Measurements from ENCODE around the gene SHROOM2.

The SHROOM2 gene

DNA sequence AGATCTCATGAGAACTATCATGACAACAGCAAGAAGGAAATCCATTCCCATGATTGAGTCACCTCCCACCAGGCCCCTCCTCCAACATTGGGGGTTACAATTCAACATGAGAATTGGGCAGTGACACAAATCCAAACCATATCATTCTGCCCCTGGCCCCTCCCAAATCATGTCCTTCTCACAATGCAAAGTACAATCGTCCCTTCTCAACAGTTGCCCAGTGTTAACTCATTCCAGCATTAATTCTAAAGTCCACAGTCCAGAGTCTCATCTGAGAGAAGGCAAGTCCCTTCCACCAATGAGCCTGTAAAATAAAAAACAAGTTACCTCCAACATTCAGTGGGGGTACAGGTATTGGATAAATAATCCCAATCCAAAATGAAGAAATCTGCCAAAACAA, 166.1 kb downstream of the SHROOM2 start:
- no peak for DNase-seq

DNA sequence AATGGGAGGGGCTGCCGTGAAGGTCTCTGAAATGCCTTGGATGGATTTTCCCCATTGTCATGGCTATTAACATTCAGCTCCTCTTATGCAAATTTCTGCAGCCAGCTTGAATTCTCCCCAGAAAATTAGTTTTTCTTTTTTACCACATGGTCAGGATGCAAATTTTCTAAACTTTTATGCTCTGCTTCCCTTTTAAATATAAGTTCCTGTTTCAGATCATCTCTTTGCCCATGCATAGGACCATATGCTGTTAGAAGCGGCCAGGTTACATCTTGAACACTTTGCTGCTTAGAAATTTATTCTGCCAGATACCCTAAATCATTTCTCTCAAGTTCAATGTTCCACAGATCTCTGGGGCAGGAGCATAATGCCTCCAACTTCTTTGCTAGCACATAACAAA, 167.2 kb downstream of the SHROOM2 start:
- no peak for DNase-seq

DNA sequence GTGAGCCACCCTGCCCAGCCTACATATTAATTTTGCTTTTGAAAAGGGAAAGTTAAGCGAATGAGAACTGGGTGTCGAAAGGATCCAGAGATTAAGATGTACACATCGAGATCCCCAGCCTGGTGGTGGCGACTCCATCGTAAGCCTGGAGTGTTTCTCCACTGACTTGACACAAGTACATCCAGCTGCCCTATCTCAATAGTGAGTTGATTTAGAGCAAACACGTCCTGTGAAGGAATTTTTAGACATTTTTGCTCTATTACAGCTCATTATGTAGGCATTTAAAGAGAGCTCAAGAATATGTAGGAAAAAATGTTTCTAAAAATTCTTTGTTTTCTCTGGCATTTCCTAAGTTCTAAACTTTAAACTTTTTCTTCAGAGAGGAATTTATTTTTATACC, 169.3 kb downstream of the SHROOM2 start:
- no peak for DNase-seq

DNA sequence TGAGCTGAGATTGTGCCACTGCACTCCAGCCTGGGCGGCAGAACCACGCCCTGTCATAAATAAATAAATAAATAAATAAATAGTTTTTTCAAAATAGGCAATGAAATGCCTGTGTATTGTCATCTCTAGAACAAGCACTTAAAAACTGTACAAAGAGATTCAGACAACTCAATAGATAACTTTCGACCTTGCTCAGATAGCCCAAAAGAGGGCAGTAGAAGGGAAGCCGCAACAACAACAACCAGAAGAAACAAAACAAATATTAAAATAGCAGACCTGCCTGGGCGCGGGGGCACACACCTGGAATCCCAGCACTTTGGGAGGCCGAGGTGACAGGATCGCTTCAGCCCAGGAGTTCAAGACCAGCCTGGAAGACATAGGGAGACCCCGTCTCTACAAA, 171.5 kb downstream of the SHROOM2 start:
- no peak for DNase-seq

GRCh38 chrX:9958183-9958582, 172.0 kb downstream of the SHROOM2 start:
- no peak for DNase-seq

DNA sequence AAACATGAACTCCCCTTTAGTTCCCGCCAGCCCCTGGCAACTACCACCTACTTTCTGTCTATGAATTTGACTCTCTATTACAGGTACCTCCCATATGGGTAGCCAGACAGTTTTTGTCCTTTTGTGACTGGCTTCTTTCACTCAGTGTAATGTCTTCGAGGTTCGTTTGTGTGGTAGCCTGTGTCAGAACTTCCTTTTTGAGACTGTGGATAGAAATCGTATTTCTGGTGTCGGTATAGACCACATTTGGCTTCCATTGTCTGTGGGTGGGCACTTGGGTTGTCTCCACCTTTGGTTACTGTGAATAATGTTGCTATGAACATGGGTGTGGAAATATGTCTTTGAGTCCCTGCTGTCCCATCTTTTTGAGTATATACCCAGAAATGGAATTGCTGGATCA, 175.5 kb downstream of the SHROOM2 start:
- no peak for DNase-seq

GRCh38 chrX:9966775-9967408, 180.7 kb downstream of the SHROOM2 start, which contains the start of gene CLDN34:
Gene CLDN34, plus strand, starts transcription at chrX:9967358. Its CDS starts 0 bp downstream, at chrX:9967358.
- no peak for DNase-seq

DNA sequence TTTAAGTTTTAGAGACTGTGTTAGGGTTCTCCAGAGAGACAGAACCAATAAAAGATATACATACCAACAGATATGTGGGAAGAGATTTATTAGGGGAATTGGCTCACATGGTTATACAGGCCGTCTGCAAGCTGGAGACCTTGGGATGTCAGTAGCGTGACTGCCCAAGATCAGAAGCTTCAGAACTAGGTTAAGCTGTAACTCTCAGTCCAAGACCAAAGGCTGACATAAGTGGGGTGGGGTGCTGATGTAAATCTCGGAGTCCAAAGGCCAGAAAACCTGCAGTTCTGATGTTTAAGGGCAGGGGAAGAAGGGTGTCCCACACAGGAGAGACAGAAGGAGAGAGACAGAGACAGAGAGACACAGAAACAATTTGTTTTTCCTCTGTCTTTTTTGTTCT, 191.4 kb downstream of the SHROOM2 start:
- DNase-seq: no peak

DNA sequence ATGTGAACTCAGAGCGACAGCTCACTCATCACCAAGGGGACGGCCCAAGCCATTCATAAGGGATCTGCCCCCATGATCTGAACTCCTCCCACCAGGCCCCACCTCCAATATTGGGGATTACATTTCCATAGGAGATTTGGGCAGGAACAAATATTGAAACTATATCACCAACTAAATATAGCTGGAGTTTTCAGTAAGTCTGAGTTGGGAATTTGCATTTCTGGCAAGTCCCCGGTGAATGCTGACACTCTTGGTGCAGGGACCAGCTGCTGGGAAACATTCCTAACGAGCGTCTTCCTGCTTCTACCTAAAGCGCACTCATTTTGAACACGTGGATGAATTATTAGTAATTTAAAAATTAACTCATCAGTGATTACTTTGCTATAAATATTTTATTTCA, 194.2 kb downstream of the SHROOM2 start:
- DNase-seq: no peak

GRCh38 chrX:9980927-9981326, 194.7 kb downstream of the SHROOM2 start:
- DNase-seq: no peak

DNA sequence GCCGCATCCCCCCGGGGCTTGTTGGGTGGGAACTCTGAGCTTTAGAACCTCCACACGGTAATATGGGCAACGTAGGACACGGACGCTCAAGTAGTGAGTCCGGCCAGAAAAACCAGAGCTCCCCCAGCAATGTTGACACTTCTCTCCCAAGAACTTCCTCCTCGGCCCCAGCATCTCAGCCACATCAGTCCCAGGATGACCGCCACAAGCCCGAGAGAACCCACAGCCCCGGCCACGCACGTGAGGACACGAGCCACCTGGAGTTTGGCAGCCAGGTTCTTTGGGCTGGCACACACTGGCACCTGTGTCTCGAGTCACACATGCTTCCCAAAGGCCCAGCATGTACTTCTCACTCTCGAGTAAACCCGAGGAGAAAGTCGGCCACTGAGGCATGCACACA, 197.2 kb downstream of the SHROOM2 start:
- no peak for DNase-seq

DNA sequence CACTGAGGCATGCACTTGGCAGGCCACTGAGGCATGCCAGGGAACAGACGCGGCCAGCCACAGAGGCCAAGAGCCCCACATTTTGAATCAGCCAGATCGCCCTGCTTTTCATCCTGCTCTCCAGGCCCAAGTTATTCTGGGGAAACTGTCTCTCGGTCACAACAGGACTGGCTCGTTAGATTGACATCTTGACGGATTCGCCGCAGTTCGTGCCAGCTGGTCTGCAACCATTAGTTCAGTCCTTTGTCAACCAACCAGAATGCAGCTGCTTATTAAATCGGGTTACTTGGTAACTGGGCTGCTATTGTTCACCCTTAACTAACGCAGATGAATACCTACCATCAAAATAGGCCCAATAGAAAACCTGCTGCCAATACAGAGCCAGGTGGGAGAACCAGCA, 197.6 kb downstream of the SHROOM2 start:
- DNase-seq: no peak

DNA sequence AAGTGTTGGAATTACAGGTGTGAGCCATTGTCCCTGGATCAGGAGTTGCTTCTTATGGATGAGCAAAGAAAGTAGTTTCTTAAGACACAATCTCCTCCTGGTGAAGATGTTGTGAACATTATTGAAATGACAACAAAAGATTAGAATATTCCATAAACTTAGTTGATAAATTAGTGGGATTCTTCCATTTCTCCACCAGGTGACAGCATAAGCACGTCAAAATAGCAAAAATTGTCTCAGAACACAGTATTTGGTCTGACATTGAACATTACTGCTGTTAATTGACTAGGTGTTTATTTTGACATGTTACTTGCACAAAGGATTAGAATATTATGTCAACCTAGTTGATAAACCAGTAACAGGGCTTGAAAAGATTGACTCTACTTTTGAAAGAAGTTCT, 202.5 kb downstream of the SHROOM2 start:
- peak; percentile 25 for DNase-seq

DNA sequence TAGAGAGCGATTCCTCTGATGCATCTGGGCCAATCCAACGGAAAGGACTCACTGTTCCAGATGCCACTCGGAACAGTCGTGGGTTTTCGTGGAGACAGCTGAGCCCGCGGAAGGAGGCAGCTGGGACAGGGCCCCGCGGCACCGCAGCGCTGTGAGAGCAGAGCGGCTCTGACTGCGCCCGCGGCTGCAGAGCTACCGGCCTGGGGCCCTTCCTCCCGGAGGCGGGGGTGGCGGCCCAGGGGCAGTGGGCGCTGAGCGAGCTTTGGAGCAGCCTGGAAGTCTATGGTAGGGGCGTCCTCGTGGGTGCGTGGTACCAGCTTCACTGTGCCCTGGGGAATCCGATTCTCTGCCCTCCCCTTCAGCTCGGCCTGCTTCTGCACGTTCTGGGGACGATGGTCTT, 205.8 kb downstream of the SHROOM2 start:
- no peak for DNase-seq

DNA sequence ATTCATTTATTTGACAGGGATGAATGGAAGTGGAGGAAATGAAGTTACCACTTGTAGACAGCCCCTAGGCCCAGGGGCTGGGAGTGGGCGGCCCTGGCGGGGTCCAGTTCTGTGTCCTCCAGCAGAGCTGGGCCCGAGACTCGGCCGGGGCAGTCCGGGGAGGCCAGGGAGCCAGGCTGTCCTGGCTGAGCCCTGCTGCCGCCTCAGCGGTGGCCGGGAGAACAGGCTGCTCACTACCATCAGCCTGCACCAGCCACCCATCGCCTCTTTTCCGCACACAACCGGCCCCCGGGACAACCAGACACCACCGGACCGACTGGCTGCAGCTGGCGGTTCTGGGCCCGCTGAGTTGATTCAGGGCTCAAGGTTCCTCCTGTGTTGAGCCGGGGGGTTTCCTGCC, 206.5 kb downstream of the SHROOM2 start:
- no peak for DNase-seq

- DNase-seq: peak; percentile 75
Measured at GRCh38 chrX:9995855-9996339, 209.7 kb downstream of the SHROOM2 start.

GRCh38 chrX:9997041-9997440, 210.8 kb downstream of the SHROOM2 start:
- no peak for DNase-seq

DNA sequence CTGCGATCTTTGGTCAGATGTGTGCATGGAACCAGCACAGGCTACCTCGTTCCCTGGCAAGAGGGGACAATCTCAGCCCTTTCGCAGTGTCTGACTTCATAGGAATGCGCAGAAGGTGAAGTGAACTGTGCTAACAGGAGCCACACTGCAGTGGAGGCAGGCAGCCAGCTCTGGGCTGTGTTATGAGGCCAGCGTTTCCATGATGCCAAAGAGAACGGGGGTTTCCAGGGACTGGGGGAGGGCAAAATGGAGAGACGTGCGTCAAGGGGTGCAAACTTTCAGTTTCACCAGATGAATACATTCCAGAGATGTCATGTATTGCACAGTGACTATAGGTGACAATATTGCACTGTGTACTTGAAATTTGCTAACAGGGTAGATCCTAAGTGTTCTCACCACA, 211.3 kb downstream of the SHROOM2 start:
- no peak for DNase-seq
